Measurements from ENCODE around the gene KCNAB1. TPM values are rescaled to one million over a fixed set of nuclear protein-coding genes. Genes with fewer than 3 reads are reported as not detected.

KCNAB1 gene
- total RNA-seq, 1 experiment from 2014 or later = not detected

GRCh38 chr3:156581954-156582353, 461.6 kb downstream of the KCNAB1 start:
- CTCF ChIA-PET = no interaction called here
- no peaks in the 10 kb centered on the region for H3K27me3 ChIP-seq (replicated peaks; ENCODE audit: insufficient read depth, low read depth, low read length, poor library complexity)
- POLR2A ChIA-PET (ENCODE audit: low non-redundant PET) = no interaction called here
- H3K9me3 ChIP-seq (ENCODE audit: low read depth, low read length, poor library complexity, severe bottlenecking) = no peaks in the 10 kb centered on the region
- no TSS peak for BruUV-seq (replicated peaks)
- H3K4me1 ChIP-seq (ENCODE audit: insufficient read depth, low read length, poor library complexity, severe bottlenecking) = no peaks in the 10 kb centered on the region
- H3K27ac ChIP-seq (ENCODE audit: low read depth, low read length, poor library complexity, severe bottlenecking) = no peak overlapping the region
- no peak for DNase-seq (ENCODE audit: low spot score)
- no peak overlapping the region for H3K4me3 ChIP-seq (ENCODE audit: low read depth, low read length, poor library complexity, severe bottlenecking)
- TF ChIP-seq EZH2 (IDR thresholded peaks at IDR 0.05; ENCODE audit: borderline replicate concordance, low read depth, low read length, poor library complexity, severe bottlenecking) (no peak), CTCF (conservative IDR thresholded peaks at IDR 0.05; ENCODE audit: low read depth, low read length) (no peak)
- no peaks in the 10 kb centered on the region for H3K36me3 ChIP-seq (ENCODE audit: insufficient read depth, low read length, poor library complexity, severe bottlenecking)
- intact Hi-C loops (cut with micrococcal nuclease; ENCODE audit: unreplicated experiment) = no loop called here

GRCh38 chr3:156582532-156583183, 462.3 kb downstream of the KCNAB1 start:
- Histone ChIP-seq H3K9me3 (ENCODE audit: low read depth, low read length, poor library complexity, severe bottlenecking) (no peaks in the 10 kb centered on the region), H3K27ac (ENCODE audit: low read depth, low read length, poor library complexity, severe bottlenecking) (no peak overlapping the region), H3K36me3 (ENCODE audit: insufficient read depth, low read length, poor library complexity, severe bottlenecking) (no peaks in the 10 kb centered on the region), H3K4me3 (ENCODE audit: low read depth, low read length, poor library complexity, severe bottlenecking) (no peak overlapping the region), H3K27me3 (replicated peaks; ENCODE audit: insufficient read depth, low read depth, low read length, poor library complexity) (no peaks in the 10 kb centered on the region), H3K4me1 (ENCODE audit: insufficient read depth, low read length, poor library complexity, severe bottlenecking) (no peaks in the 10 kb centered on the region)
- ChIA-PET POLR2A (ENCODE audit: low non-redundant PET) (no interaction called here), CTCF (no interaction called here)
- no TSS peak for BruUV-seq (replicated peaks)
- TF ChIP-seq CTCF (conservative IDR thresholded peaks at IDR 0.05; ENCODE audit: low read depth, low read length) = no peak
- TF ChIP-seq EZH2 (IDR thresholded peaks at IDR 0.05; ENCODE audit: borderline replicate concordance, low read depth, low read length, poor library complexity, severe bottlenecking) = no peak
- no peak for DNase-seq (ENCODE audit: low spot score)
- intact Hi-C loops (cut with micrococcal nuclease; ENCODE audit: unreplicated experiment) = no loop called here

GRCh38 chr3:156583469-156583868, 463.1 kb downstream of the KCNAB1 start:
- Histone ChIP-seq H3K27me3 (replicated peaks; ENCODE audit: insufficient read depth, low read depth, low read length, poor library complexity) (no peaks in the 10 kb centered on the region), H3K27ac (ENCODE audit: low read depth, low read length, poor library complexity, severe bottlenecking) (no peak overlapping the region), H3K36me3 (ENCODE audit: insufficient read depth, low read length, poor library complexity, severe bottlenecking) (no peaks in the 10 kb centered on the region), H3K9me3 (ENCODE audit: low read depth, low read length, poor library complexity, severe bottlenecking) (no peaks in the 10 kb centered on the region), H3K4me1 (ENCODE audit: insufficient read depth, low read length, poor library complexity, severe bottlenecking) (no peaks in the 10 kb centered on the region), H3K4me3 (ENCODE audit: low read depth, low read length, poor library complexity, severe bottlenecking) (no peak overlapping the region)
- TF ChIP-seq CTCF (conservative IDR thresholded peaks at IDR 0.05; ENCODE audit: low read depth, low read length) (no peak), EZH2 (IDR thresholded peaks at IDR 0.05; ENCODE audit: borderline replicate concordance, low read depth, low read length, poor library complexity, severe bottlenecking) (no peak)
- no TSS peak for BruUV-seq (replicated peaks)
- intact Hi-C loops (cut with micrococcal nuclease; ENCODE audit: unreplicated experiment) = no loop called here
- DNase-seq (ENCODE audit: low spot score) = no peak
- ChIA-PET CTCF (no interaction called here), POLR2A (ENCODE audit: low non-redundant PET) (no interaction called here)
